Psoas muscle (tissue), 8 donors: ENCODE results near the gene PTTG1IP. TPM values are rescaled to one million over a fixed set of nuclear protein-coding genes. Genes with fewer than 3 reads are reported as not detected.

Experiments used
- ATAC-seq, 4 donors: fragments of 200-7000 bp; cut with Tn5 transposase; one replicate each; pipeline ENCODE4 v1.9.1; 2020; ENCODE audit warnings: moderate library complexity in 3 of 4, mild to moderate bottlenecking in 2 of 4
- DNase-seq, 2 donors: peaks; one replicate each; pipeline ENCODE4 v3.0.0-alpha.2; 2020
- H3K27ac ChIP-seq: fragments of 200-600 bp; one replicate; pipeline ENCODE4 v1.8.0; 2022
- H3K27me3 ChIP-seq, 3 donors: fragments of 200-600 bp in 1 of 3; one replicate each; pipeline versions ENCODE4 v1.6.1 to v1.8.0; 2013 to 2022; ENCODE audit warnings: low read length in 2 of 3, mild to moderate bottlenecking in 2 of 3, moderate library complexity in 1 of 3; ENCODE audit not compliant: insufficient read depth in 3 of 3
- H3K36me3 ChIP-seq, 2 donors: fragments of 200-600 bp in 1 of 2; one replicate each; pipeline versions ENCODE4 v1.6.1 to v1.8.0; 2013 to 2022; ENCODE audit warnings: low read depth in 1 of 2, mild to moderate bottlenecking in 1 of 2, moderate library complexity in 1 of 2; ENCODE audit not compliant: insufficient read depth in 1 of 2
- H3K4me1 ChIP-seq: fragments of 200-600 bp; one replicate; pipeline ENCODE4 v1.8.0; 2022
- H3K4me3 ChIP-seq: fragments of 200-600 bp; one replicate; pipeline ENCODE4 v1.8.0; 2022; ENCODE audit warnings: mild to moderate bottlenecking
- H3K9me3 ChIP-seq: fragments of 200-600 bp; one replicate; pipeline ENCODE4 v1.8.0; 2022
- CTCF ChIP-seq: fragments of 200-600 bp; IDR thresholded peaks from one replicate; pipeline ENCODE4 v1.8.0; 2022; ENCODE audit warnings: antibody characterized with exemption
- WGBS, 3 donors: extraction: QIAGEN DNeasy Blood & Tissue Kit; methylation state at CpG; one replicate each; pipeline versions ENCODE4 v1.1.6 to v1.1.7; 2013; 5-methylcytosine and 5-hydroxymethylcytosine counted together
- intact Hi-C, 2 donors: fragments of 100-400 bp; cut with DNase I; formaldehyde crosslinking; loops; one replicate each; pipeline versions ENCODE4 v1.11.0 to v1.14.2; 2022
- long read RNA-seq, 2 donors: library from polyadenylated mRNA; unstranded; transcript quantifications; one replicate each; pipeline ENCODE4 v2.0.0, GENCODE V29; 2021
- polyA plus RNA-seq, 3 donors: library from polyadenylated mRNA; stranded (reverse); fragments of 200-250 nt; gene quantifications; one replicate each; pipeline ENCODE4 v1.2.3, GENCODE V29; 2013
- total RNA-seq, 4 donors: library from RNA; stranded (reverse); fragmentation: NEBNext Ultra II Directional in 2 of 4; extraction: Animal tissue kit (Norgen Biotek cat#: 25700) in 2 of 4; gene quantifications; one replicate each; pipeline versions ENCODE4 v1.2.1 to v1.2.4, GENCODE V29; 2021 to 2023
- donor health status: healthy with polysubstance abuse.
- donor health status: DM: no; HTN: no; CAD: no; lungs with moderate emphysema.
- donor health status: Bipolar disorder and iron deficiency.
- donor health status: healthy.
- donor health status: DM: yes; HTN: yes; CAD: no.
- donor health status: DM: no; HTN: no; CAD: no.
- donor health status: DM: no; HTN: no; CAD: no.
- donor health status: DM: yes; HTN: yes; CAD: no.

PTTG1IP gene, protein sequence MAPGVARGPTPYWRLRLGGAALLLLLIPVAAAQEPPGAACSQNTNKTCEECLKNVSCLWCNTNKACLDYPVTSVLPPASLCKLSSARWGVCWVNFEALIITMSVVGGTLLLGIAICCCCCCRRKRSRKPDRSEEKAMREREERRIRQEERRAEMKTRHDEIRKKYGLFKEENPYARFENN
- total RNA-seq = 10 to 100 TPM; 49.6 to 72.1 (median 66.5) TPM
- 100 to 1,000 TPM in 1 of 3 donors, 10 to 100 TPM in 2; 57.1 to 108 (median 69.3) TPM for polyA plus RNA-seq
- long read RNA-seq, donor 1, transcript PTTG1IP-201 (6 exons, 2,760 nt) = major isoform, 76 of 98 reads
- long read RNA-seq, donor 1, partial matches to known transcripts = 4 of 98 reads
- long read RNA-seq, donor 1, other reads (novel, unspliced or antisense) = 16 of 98 reads
- long read RNA-seq, donor 2, transcript PTTG1IP-201 (6 exons, 2,760 nt) = major isoform, 122 of 175 reads
- long read RNA-seq, donor 2, partial matches to known transcripts = 4 of 175 reads
- long read RNA-seq, donor 2, other reads (novel, unspliced or antisense) = 49 of 175 reads

DNA sequence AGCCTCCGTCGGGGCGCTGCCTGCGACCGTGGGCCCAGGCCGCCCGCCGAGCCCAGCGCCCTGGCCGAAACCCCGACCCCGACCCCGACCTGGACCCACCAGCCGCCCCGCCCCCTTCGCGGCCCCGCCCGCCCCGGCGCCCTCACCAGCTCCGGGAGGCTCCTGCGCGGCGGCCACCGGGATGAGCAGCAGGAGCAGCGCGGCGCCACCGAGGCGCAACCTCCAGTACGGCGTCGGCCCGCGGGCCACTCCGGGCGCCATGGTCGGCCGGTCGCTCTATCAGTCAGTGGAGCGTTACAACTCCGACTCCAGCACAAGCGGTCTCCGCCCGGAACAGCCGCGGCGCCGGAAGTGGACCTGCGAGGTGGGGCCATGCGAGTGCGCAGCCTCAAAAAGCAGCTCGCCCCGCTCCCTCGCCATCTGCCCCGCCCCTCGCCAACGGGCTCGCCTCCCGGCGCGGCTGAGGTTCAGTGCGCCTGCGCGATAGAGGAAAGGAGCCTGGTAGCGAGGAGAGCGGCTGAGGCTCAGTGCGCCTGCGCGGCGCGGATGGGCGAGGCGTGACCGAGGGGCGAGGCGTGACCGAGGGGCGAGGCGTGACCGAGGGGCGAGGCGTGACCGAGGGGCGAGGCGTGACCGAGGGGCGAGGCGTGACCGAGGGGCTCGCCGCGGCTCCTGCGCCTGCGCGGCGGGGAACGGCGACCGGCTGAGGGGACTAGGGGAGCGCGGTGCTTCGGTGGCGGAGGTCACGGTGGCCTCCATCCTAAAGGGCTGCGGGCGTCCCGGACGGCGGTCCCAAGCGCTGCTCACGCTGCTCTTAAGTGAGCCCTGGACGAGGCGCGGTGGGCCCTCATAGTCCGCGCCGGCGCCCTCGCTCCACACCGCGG lies at the start of gene PTTG1IP:
Gene PTTG1IP (minus strand): TSS at position 335 of the 884 bp plus-strand sequence. CDS start 74 bp downstream, at position 261.
- WGBS, 3 donors = 0 to 1% (median 1%) methylated on average over 70 to 123 of the region's 123 CpGs
- no peak for TF ChIP-seq CTCF
- peak within 1 kb of the TSS; percentile 97 for H3K27ac ChIP-seq
- H3K36me3 ChIP-seq = no peaks in the 10 kb centered on the region
- intact Hi-C loops = loop anchor here (2.0 to 10.0 kb wide), 4 partner anchors 56 to 261 kb away; partner anchors contain the start of genes UBE2G2 (in 2 of the 2) and SUMO3 (in 1 of the 2)
- DNase-seq (peak; percentile 99 to 100), ATAC-seq (peak; percentile 76 to 82 (median 80))
- no peaks in the 10 kb centered on the region for H3K27me3 ChIP-seq
- H3K4me1 ChIP-seq = peaks cover 49% of the 10 kb centered on the region
- H3K4me3 ChIP-seq = peak within 1 kb of the TSS; percentile 90
- no peaks in the 10 kb centered on the region for H3K9me3 ChIP-seq

DNA sequence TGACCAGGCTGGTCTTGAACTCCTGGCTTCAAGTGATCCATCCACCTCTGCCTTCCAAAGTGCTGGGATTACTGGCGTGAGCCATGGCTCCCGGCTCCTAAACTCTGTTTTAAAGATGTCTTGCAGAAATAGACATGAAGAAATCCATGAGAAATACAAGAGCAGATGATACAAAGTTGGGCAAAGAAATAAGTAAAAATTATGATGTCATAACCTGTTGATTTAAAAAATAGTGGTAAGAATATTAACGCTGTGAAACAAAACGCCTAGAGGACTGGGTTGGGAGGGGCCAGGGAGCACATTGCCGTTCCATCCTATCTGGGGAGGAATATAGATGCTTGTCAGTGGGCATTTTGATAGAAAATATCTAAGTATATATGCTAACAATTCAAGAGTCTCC lies 48.4 kb upstream of the PTTG1IP start:
- Histone ChIP-seq H3K36me3 (no peaks in the 10 kb centered on the region), H3K27ac (no peak overlapping the region), H3K4me1 (no peaks in the 10 kb centered on the region), H3K9me3 (no peaks in the 10 kb centered on the region), H3K27me3 (peaks cover 0 to 42% (median 8%) of the 10 kb centered on the region in 3 donors), H3K4me3 (no peak overlapping the region)
- DNase-seq (no peak), ATAC-seq (no peak)
- 80 to 81% (median 80%) methylated on average over 5 of the region's 5 CpGs for WGBS, 3 donors
- TF ChIP-seq CTCF = no peak
- intact Hi-C loops = no loop called here

DNA sequence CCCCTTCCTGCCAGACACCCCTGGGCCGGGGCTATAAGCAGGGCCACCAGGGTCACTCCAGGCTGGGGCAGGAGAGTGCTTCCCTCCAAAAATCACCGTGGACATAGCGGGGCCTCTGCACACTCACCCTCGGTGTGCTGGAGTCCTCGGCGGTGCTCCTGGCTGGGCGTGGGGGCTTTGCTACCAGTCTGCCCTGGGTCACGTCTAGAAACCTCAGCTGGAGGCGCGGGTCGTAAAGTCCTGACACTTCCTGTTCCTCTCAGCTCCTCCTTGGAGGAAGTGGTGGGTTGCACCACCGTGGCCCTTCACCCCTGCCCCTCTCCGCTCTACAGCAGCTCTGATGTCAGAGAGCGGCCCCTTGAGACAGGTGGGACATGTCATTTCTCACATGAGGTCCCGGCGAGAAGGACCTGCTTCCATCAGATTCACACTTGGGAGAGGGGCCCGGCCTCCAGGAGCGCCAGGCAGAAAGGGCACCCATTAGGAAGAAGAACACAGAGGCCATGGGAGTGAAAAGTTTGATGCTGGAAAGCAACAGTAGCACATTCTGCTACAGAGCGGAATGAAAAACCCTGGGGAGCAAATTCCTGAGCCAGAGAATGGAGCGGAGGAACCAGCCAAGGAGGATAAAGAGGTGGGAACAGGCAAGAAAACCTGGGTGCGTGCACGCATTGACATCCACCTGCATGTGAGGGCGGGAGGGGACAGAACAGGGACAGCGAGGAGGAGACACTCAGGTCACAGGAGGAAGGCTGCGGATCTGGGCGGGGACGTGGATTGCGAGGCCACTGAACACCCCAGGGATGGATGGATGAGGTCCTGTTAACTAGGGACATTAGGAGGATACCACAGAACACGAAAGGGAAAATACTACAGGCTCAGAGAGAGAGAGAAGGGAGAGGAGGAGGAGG lies 47.5 kb upstream of the PTTG1IP start, which contains the start of gene ITGB2:
Gene ITGB2 (minus strand): TSS at position 206 of the 911 bp plus-strand sequence. CDS start 10,117 bp downstream, outside the sequence.
- no peaks in the 10 kb centered on the region for H3K36me3 ChIP-seq
- peak within 1 kb of the TSS; percentile 46 for H3K4me3 ChIP-seq
- H3K27me3 ChIP-seq = peaks cover 0 to 32% (median 3%) of the 10 kb centered on the region in 3 donors
- peak; percentile 37 to 74 for DNase-seq
- WGBS, 3 donors = 69 to 78% (median 73%) methylated on average over 29 of the region's 29 CpGs
- H3K4me1 ChIP-seq = no peaks in the 10 kb centered on the region
- intact Hi-C loops = no loop called here
- no peak within 1 kb of the TSS for H3K27ac ChIP-seq
- TF ChIP-seq CTCF = no peak
- no peaks in the 10 kb centered on the region for H3K9me3 ChIP-seq
- peak in 1 of 4 donors; percentile 46 for ATAC-seq
